ENCODE data around the gene RAB3IL1.

DNA sequence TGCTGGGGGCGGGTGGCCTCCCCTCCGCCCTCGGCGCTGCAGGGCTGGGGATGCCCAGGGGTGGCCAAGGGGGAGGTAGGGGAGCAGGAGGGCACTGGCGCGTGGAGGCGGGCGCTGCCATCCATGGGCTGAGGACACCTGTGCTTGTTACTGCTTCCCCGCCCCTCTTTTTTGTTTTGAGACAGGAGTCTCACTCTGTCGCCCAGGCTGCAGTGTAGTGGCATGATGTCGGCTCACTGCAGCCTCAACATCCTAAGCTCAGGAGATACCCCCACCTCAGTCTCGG lies 25.3 kb downstream of the RAB3IL1 start:
- no peak for TF ChIP-seq POLR2A (IDR thresholded peaks at IDR 0.05)
- TF ChIP-seq, protein P1, sequence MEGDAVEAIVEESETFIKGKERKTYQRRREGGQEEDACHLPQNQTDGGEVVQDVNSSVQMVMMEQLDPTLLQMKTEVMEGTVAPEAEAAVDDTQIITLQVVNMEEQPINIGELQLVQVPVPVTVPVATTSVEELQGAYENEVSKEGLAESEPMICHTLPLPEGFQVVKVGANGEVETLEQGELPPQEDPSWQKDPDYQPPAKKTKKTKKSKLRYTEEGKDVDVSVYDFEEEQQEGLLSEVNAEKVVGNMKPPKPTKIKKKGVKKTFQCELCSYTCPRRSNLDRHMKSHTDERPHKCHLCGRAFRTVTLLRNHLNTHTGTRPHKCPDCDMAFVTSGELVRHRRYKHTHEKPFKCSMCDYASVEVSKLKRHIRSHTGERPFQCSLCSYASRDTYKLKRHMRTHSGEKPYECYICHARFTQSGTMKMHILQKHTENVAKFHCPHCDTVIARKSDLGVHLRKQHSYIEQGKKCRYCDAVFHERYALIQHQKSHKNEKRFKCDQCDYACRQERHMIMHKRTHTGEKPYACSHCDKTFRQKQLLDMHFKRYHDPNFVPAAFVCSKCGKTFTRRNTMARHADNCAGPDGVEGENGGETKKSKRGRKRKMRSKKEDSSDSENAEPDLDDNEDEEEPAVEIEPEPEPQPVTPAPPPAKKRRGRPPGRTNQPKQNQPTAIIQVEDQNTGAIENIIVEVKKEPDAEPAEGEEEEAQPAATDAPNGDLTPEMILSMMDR (IDR thresholded peaks at IDR 0.05): no peak

Data from breast epithelium (tissue), 3 donors.